Measurements from ENCODE around the gene CA9. TPM values are rescaled to one million over a fixed set of nuclear protein-coding genes. Genes with fewer than 3 reads are reported as not detected.

Gene CA9
- total and polyA plus RNA-seq, 9 of the 15 experiments (the other 6 are each of a cell fraction or from before 2014, with no cell fraction given), result 0.15 to 10.6 (median 0.60) TPM; not detected in 4

GRCh38 chr9:35718721-35719511 is 45.2 kb downstream of the CA9 start:
- DNase-seq (ENCODE audit: extremely low read depth in 1 of 4, low spot score in 3 of 4) (no peak), ATAC-seq (no peak), FAIRE-seq (no peak)
- Histone ChIP-seq H3K36me3 (ENCODE audit: control insufficient read depth, insufficient read depth, low read length) (peaks cover 99% of the 10 kb centered on the region), H3K4me1 (replicated peaks in 1 of 2; ENCODE audit: control insufficient read depth in 2 of 2, insufficient read depth in 2 of 2, low read length in 2 of 2) (peaks cover 0 to 2% of the 10 kb centered on the region in 2 experiments; a peak in 2 of 5 replicates), H3K4me2 (ENCODE audit: insufficient read depth, low read length) (no peak overlapping the region), H3K4me3 (no peak overlapping the region), H3K9me3 (replicated peaks; ENCODE audit: control insufficient read depth, insufficient read depth, low read depth, low read length) (no peaks in the 10 kb centered on the region), H4K20me1 (replicated peaks; ENCODE audit: control insufficient read depth, insufficient read depth, low read length) (no peaks in the 10 kb centered on the region), H3K79me2 (ENCODE audit: control insufficient read depth, insufficient read depth, low read length) (no peaks in the 10 kb centered on the region), H3K27ac (ENCODE audit: extremely low read depth, low read depth, low read length) (no peak overlapping the region), H2AFZ (ENCODE audit: low read depth, low read length) (no peak overlapping the region), H3K9ac (ENCODE audit: insufficient read depth in 1 of 2, low read depth in 2 of 2, low read length in 2 of 2) (no peak overlapping the region), H3K27me3 (ENCODE audit: control insufficient read depth in 2 of 2, insufficient read depth in 2 of 2, low read length in 2 of 2) (no peaks in the 10 kb centered on the region), H3K9me1 (ENCODE audit: control insufficient read depth, insufficient read depth, low read length) (no peaks in the 10 kb centered on the region)
- WGBS (ENCODE audit: insufficient coverage, low coverage, missing lambda C conversion rate), result 87% methylated on average over 13 of the region's 15 CpGs
- ChIA-PET POLR2A (interaction anchor here (0.6 to 2.8 kb wide), 3 partner anchors 8 to 213 kb away, joined by 3 to 18 read pairs (median 4); no protein-coding TSS in a partner anchor), CTCF (ENCODE audit: low intra/inter-chr PET ratio) (no interaction called here)
- BruUV-seq (replicated peaks), result no TSS peak
- intact Hi-C loops (cut with micrococcal nuclease), result no loop called here
- in situ Hi-C loops (cut with MboI), result no loop called here
- TF ChIP-seq ATF3 (IDR thresholded peaks at IDR 0.05) (no peak), ATF3 (CRISPR knock-in tag; conservative IDR thresholded peaks at IDR 0.05) (no peak), HDGF (IDR thresholded peaks at IDR 0.05) (no peak), POLR2G (IDR thresholded peaks at IDR 0.05; ENCODE audit: low read depth, low read length) (peak; percentile 44; the same call in 1 of the 2 replicates), MYC (IDR thresholded peaks at IDR 0.05; ENCODE audit: low read depth, low read length) (no peak), MYC (CRISPR knock-in tag; IDR thresholded peaks at IDR 0.05; ENCODE audit: borderline replicate concordance, low read depth) (no peak), BHLHE40 (IDR thresholded peaks at IDR 0.05; ENCODE audit: low read length) (no peak), CUX1 (CRISPR knock-in tag; IDR thresholded peaks at IDR 0.05) (no peak), HIVEP1 (CRISPR knock-in tag; IDR thresholded peaks at IDR 0.05) (no peak), MAFG (tag; conservative IDR thresholded peaks at IDR 0.05) (no peak), RBFOX2 (IDR thresholded peaks at IDR 0.05; ENCODE audit: low read depth, low read length) (peak; percentile 34; the same call in 1 of the 2 replicates)

All from K562 (cell line).